GM23338 (cell line): ENCODE data around the gene ZBTB45. TPM values are rescaled to one million over a fixed set of nuclear protein-coding genes. Genes with fewer than 3 reads are reported as not detected.

ENCODE experiments used
- ATAC-seq: fragments of 200-7000 bp; cut with Tn5 transposase; 3 replicates; pipeline ENCODE4 v1.9.1; 2020
- DNase-seq: peaks from one replicate; pipeline ENCODE4 v3.0.0-alpha.2; 2015; ENCODE audit warnings: low spot score
- H2AFZ ChIP-seq: fragments of 200-600 bp; sonication (generic); 2 replicates; pipeline ENCODE4 v1.8.0; 2016; ENCODE audit warnings: antibody characterized with exemption, mild to moderate bottlenecking, moderate library complexity
- H3F3A ChIP-seq: fragments of 200-600 bp; sonication (generic); replicated peaks from 2 replicates; pipeline ENCODE4 v1.8.0; 2017; ENCODE audit warnings: antibody characterized with exemption, mixed run types, low read depth
- H3K27ac ChIP-seq: fragments of 200-600 bp; sonication (generic); 2 replicates; pipeline ENCODE4 v1.6.1; 2016; ENCODE audit warnings: low read depth
- H3K27me3 ChIP-seq: fragments of 200-600 bp; sonication (generic); 2 replicates; pipeline ENCODE4 v1.8.0; 2016; ENCODE audit warnings: mild to moderate bottlenecking, mixed run types, moderate library complexity; ENCODE audit not compliant: insufficient read depth
- H3K36me3 ChIP-seq: fragments of 200-600 bp; sonication (generic); 2 replicates; pipeline ENCODE4 v1.8.0; 2016; ENCODE audit warnings: mild to moderate bottlenecking; ENCODE audit not compliant: insufficient read depth
- H3K4me1 ChIP-seq: fragments of 200-600 bp; sonication (generic); 2 replicates; pipeline ENCODE4 v1.8.0; 2016; ENCODE audit warnings: mild to moderate bottlenecking, moderate library complexity; ENCODE audit not compliant: insufficient read depth
- H3K4me2 ChIP-seq: fragments of 200-600 bp; sonication (generic); 2 replicates; pipeline ENCODE4 v1.7.1; 2017; ENCODE audit warnings: mixed run types
- H3K4me3 ChIP-seq: fragments of 200-600 bp; sonication (generic); 2 replicates; pipeline ENCODE4 v1.6.1; 2016; ENCODE audit warnings: mixed run types
- H3K79me2 ChIP-seq: fragments of 200-600 bp; sonication (generic); replicated peaks from 2 replicates; pipeline ENCODE4 v1.8.0; 2017; ENCODE audit warnings: mild to moderate bottlenecking; ENCODE audit not compliant: insufficient read depth
- H3K9me2 ChIP-seq: fragments of 200-600 bp; sonication (generic); 2 replicates; pipeline ENCODE4 v1.8.0; 2017; ENCODE audit not compliant: insufficient read depth
- H4K20me1 ChIP-seq: fragments of 200-600 bp; sonication (generic); replicated peaks from 2 replicates; pipeline ENCODE4 v1.8.0; 2017; ENCODE audit warnings: mild to moderate bottlenecking; ENCODE audit not compliant: insufficient read depth
- H3K27ac Mint-ChIP-seq: 2 replicates; pipeline ENCODE4 v1.8.0; 2020; ENCODE audit warnings: inconsistent platforms, mild to moderate bottlenecking, moderate library complexity, mixed read lengths
- H3K27me3 Mint-ChIP-seq: 3 replicates; pipeline ENCODE4 v1.8.0; 2022; ENCODE audit warnings: low read depth, mild to moderate bottlenecking, moderate library complexity, mixed read lengths, inconsistent platforms; ENCODE audit not compliant: insufficient read depth, poor library complexity
- H3K36me3 Mint-ChIP-seq: 3 replicates; pipeline ENCODE4 v1.8.0; 2021; ENCODE audit warnings: low read depth, mild to moderate bottlenecking, inconsistent platforms, moderate library complexity, mixed read lengths
- H3K4me1 Mint-ChIP-seq: 3 replicates; pipeline ENCODE4 v1.8.0; 2020; ENCODE audit warnings: mild to moderate bottlenecking, inconsistent platforms, mixed read lengths
- H3K4me3 Mint-ChIP-seq: 3 replicates; pipeline ENCODE4 v1.8.0; 2021; ENCODE audit warnings: moderate library complexity, mild to moderate bottlenecking, inconsistent platforms, mixed read lengths
- H3K9me3 Mint-ChIP-seq: 3 replicates; pipeline ENCODE4 v1.8.0; 2020; ENCODE audit warnings: moderate library complexity, mild to moderate bottlenecking, inconsistent platforms, mixed read lengths
- CREB1 ChIP-seq: fragments of 250-450 bp; sonication (Bioruptor Pico); IDR thresholded peaks from 2 replicates; pipeline ENCODE4 v1.5.0; 2020; ENCODE audit warnings: low read depth, mild to moderate bottlenecking, moderate library complexity
- POLR2AphosphoS5 ChIP-seq: IDR thresholded peaks from 2 replicates; pipeline ENCODE4 v1.6.1; 2016; ENCODE audit warnings: antibody characterized with exemption, low read depth
- ZNF331 ChIP-seq: fragments of 250-450 bp; sonication (Bioruptor Pico); IDR thresholded peaks from 2 replicates; pipeline ENCODE4 v1.5.0; 2020; ENCODE audit warnings: low read depth, mild to moderate bottlenecking, moderate library complexity
- polyA plus RNA-seq: library from polyadenylated mRNA; unstranded; fragments of >200 nt; fragmentation: Nextera tagmentation; extraction: Ambion mirVana; gene quantifications from 2 replicates; pipeline ENCODE4 v1.2.1, GENCODE V29; 2016
- total RNA-seq: library from RNA; depleted of rRNA; stranded (reverse); fragments of >200 nt; shearing (Covaris generic); gene quantifications from 2 replicates; pipeline ENCODE4 v1.2.3, GENCODE V29; 2014
- TF ChIP-seq, protein P1 (sequence below): IDR thresholded peaks from one replicate; pipeline ENCODE4 v1.6.1; 2018; ENCODE audit warnings: antibody characterized with exemption; ENCODE audit not compliant: unreplicated experiment
- TF ChIP-seq, protein P2 (sequence below): fragments of 250-450 bp; sonication (Bioruptor Pico); IDR thresholded peaks from 2 replicates; pipeline ENCODE4 v1.5.0; 2020; ENCODE audit warnings: mild to moderate bottlenecking, moderate library complexity
- TF ChIP-seq, protein P3 (sequence below): IDR thresholded peaks from 2 replicates; pipeline ENCODE4 v1.6.1; 2016; ENCODE audit warnings: antibody characterized with exemption
- TF ChIP-seq, protein P4 (sequence below), 2 experiments: fragments of 200-600 bp in 1 of 2; sonication (generic) in 1 of 2; conservative IDR thresholded peaks; 2 replicates each; pipeline versions ENCODE4 v1.5.1 to v1.6.1; 2016 to 2017; ENCODE audit warnings: antibody characterized with exemption in 2 of 2, low read depth in 2 of 2, mild to moderate bottlenecking in 2 of 2, moderate library complexity in 1 of 2

ZBTB45 gene
- total and polyA plus RNA-seq, 2 experiments from 2014 or later, result 9.5 to 10.4 TPM

DNA sequence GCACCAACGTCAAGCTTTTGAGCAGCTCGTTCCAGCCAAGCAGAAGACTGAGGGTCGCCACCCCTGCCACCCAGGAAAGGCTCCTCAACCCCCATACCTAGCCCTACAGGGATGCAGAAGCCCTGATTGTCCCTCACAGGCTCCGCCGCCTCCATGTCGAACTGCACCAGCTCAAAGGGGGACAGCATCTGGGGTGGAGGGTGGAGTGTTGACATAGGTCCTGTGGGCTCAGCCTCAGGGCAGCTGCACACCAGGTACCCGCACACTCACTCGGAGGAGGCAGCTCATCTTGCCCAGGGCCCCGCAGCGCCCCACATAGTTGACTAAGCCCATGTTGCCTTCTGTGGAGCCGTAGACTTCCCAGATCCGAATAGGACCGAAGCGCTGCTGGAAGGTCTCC lies 19.4 kb downstream of the ZBTB45 start:
- no peak for DNase-seq
- no peaks in the 10 kb centered on the region for H3K36me3 ChIP-seq
- H3K27ac Mint-ChIP-seq, result peak overlapping the region; percentile 41; the same call in 1 of the 2 replicates
- no peaks in the 10 kb centered on the region for H3K36me3 Mint-ChIP-seq
- peaks cover 17% of the 10 kb centered on the region for H3K4me1 Mint-ChIP-seq
- peaks cover 12% of the 10 kb centered on the region for H3F3A ChIP-seq
- no peak overlapping the region for H2AFZ ChIP-seq
- H3K4me3 ChIP-seq, result peak overlapping the region; percentile 82
- TF ChIP-seq, protein P1, sequence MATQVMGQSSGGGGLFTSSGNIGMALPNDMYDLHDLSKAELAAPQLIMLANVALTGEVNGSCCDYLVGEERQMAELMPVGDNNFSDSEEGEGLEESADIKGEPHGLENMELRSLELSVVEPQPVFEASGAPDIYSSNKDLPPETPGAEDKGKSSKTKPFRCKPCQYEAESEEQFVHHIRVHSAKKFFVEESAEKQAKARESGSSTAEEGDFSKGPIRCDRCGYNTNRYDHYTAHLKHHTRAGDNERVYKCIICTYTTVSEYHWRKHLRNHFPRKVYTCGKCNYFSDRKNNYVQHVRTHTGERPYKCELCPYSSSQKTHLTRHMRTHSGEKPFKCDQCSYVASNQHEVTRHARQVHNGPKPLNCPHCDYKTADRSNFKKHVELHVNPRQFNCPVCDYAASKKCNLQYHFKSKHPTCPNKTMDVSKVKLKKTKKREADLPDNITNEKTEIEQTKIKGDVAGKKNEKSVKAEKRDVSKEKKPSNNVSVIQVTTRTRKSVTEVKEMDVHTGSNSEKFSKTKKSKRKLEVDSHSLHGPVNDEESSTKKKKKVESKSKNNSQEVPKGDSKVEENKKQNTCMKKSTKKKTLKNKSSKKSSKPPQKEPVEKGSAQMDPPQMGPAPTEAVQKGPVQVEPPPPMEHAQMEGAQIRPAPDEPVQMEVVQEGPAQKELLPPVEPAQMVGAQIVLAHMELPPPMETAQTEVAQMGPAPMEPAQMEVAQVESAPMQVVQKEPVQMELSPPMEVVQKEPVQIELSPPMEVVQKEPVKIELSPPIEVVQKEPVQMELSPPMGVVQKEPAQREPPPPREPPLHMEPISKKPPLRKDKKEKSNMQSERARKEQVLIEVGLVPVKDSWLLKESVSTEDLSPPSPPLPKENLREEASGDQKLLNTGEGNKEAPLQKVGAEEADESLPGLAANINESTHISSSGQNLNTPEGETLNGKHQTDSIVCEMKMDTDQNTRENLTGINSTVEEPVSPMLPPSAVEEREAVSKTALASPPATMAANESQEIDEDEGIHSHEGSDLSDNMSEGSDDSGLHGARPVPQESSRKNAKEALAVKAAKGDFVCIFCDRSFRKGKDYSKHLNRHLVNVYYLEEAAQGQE, result no peak
- TF ChIP-seq CREB1, result no peak
- no peaks in the 10 kb centered on the region for H3K27me3 ChIP-seq
- H3K79me2 ChIP-seq, result 0 out of 2 replicates have a peak, but pooled peaks cover 4% of the 10 kb centered on the region
- peak overlapping the region; percentile 89 for H3K4me2 ChIP-seq
- no peak for ATAC-seq
- no peaks in the 10 kb centered on the region; the same call in 2 of the 3 replicates for H3K9me3 Mint-ChIP-seq
- H3K9me2 ChIP-seq, result no peaks in the 10 kb centered on the region
- no peak overlapping the region for H3K27ac ChIP-seq
- no peaks in the 10 kb centered on the region for H3K4me1 ChIP-seq
- no peaks in the 10 kb centered on the region for H4K20me1 ChIP-seq
- peak overlapping the region; percentile 81 for H3K4me3 Mint-ChIP-seq
- peaks cover 9% of the 10 kb centered on the region for H3K27me3 Mint-ChIP-seq

DNA sequence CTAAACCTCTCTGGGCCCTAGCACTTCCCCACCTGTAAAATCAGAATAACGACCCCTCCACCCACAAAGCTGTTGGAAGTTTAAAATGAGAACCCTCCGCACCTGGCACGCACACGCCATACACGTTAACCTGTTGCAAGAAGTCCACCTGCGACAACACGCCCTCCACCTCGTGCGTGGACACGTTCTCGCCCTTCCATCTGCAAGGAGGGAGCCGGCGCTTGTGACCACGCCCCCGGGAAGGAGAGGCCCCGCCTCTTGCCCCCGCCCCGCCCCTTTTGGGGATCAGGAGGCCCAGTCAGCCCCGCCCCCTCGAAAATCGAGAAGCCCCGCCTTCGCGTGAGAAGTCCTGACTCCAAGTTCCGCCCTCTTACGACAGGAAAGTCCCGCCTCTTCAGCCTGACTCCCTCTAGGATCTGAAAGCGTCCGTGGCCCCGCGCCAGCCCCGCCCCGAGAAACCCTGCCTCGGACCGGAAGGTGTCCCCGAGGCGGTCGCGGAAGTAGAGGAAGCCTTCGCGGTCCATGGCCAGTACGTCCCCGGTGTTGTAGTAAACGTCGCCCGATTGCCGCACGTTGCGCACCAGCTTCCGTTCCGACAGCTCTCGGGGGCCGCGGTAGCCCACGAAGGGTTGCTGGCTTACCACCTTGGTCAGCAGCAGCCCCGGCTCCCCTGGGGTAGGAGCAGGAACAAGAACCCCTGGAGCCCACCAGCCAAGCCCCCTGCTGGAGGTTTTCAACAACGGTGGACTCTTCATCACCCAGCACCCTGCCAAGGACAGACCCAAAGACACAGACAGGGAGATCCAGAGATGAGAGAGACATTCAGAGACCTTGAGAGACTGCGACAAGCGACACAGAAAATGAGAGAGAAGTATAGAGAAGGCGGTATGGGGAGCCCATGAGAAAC lies 20.3 kb downstream of the ZBTB45 start:
- Mint-ChIP-seq H3K27me3 (peaks cover 7% of the 10 kb centered on the region), H3K4me1 (peaks cover 17% of the 10 kb centered on the region), H3K4me3 (peak overlapping the region; percentile 81), H3K36me3 (no peaks in the 10 kb centered on the region), H3K9me3 (no peaks in the 10 kb centered on the region; the same call in 2 of the 3 replicates), H3K27ac (peak overlapping the region; percentile 41)
- Histone ChIP-seq H3K79me2 (0 out of 2 replicates have a peak, but pooled peaks cover 4% of the 10 kb centered on the region), H3K27me3 (no peaks in the 10 kb centered on the region), H3K4me3 (peak overlapping the region; percentile 82), H2AFZ (peak overlapping the region; percentile 100), H3K27ac (peak overlapping the region; percentile 75), H3K36me3 (no peaks in the 10 kb centered on the region), H3K4me1 (no peaks in the 10 kb centered on the region), H3K4me2 (peak overlapping the region; percentile 95), H3K9me2 (no peaks in the 10 kb centered on the region), H3F3A (peaks cover 12% of the 10 kb centered on the region), H4K20me1 (no peaks in the 10 kb centered on the region)
- ATAC-seq (peak; percentile 99), DNase-seq (peak; percentile 100)
- TF ChIP-seq, protein P2, sequence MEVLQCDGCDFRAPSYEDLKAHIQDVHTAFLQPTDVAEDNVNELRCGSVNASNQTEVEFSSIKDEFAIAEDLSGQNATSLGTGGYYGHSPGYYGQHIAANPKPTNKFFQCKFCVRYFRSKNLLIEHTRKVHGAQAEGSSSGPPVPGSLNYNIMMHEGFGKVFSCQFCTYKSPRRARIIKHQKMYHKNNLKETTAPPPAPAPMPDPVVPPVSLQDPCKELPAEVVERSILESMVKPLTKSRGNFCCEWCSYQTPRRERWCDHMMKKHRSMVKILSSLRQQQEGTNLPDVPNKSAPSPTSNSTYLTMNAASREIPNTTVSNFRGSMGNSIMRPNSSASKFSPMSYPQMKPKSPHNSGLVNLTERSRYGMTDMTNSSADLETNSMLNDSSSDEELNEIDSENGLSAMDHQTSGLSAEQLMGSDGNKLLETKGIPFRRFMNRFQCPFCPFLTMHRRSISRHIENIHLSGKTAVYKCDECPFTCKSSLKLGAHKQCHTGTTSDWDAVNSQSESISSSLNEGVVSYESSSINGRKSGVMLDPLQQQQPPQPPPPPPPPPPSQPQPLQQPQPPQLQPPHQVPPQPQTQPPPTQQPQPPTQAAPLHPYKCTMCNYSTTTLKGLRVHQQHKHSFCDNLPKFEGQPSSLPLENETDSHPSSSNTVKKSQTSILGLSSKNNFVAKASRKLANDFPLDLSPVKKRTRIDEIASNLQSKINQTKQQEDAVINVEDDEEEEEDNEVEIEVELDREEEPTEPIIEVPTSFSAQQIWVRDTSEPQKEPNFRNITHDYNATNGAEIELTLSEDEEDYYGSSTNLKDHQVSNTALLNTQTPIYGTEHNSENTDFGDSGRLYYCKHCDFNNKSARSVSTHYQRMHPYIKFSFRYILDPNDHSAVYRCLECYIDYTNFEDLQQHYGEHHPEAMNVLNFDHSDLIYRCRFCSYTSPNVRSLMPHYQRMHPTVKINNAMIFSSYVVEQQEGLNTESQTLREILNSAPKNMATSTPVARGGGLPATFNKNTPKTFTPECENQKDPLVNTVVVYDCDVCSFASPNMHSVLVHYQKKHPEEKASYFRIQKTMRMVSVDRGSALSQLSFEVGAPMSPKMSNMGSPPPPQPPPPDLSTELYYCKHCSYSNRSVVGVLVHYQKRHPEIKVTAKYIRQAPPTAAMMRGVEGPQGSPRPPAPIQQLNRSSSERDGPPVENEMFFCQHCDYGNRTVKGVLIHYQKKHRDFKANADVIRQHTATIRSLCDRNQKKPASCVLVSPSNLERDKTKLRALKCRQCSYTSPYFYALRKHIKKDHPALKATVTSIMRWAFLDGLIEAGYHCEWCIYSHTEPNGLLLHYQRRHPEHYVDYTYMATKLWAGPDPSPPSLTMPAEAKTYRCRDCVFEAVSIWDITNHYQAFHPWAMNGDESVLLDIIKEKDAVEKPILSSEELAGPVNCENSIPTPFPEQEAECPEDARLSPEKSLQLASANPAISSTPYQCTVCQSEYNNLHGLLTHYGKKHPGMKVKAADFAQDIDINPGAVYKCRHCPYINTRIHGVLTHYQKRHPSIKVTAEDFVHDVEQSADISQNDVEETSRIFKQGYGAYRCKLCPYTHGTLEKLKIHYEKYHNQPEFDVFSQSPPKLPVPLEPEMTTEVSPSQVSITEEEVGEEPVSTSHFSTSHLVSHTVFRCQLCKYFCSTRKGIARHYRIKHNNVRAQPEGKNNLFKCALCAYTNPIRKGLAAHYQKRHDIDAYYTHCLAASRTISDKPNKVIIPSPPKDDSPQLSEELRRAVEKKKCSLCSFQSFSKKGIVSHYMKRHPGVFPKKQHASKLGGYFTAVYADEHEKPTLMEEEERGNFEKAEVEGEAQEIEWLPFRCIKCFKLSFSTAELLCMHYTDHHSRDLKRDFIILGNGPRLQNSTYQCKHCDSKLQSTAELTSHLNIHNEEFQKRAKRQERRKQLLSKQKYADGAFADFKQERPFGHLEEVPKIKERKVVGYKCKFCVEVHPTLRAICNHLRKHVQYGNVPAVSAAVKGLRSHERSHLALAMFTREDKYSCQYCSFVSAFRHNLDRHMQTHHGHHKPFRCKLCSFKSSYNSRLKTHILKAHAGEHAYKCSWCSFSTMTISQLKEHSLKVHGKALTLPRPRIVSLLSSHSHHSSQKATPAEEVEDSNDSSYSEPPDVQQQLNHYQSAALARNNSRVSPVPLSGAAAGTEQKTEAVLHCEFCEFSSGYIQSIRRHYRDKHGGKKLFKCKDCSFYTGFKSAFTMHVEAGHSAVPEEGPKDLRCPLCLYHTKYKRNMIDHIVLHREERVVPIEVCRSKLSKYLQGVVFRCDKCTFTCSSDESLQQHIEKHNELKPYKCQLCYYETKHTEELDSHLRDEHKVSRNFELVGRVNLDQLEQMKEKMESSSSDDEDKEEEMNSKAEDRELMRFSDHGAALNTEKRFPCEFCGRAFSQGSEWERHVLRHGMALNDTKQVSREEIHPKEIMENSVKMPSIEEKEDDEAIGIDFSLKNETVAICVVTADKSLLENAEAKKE (CRISPR knock-in tag), result no peak
- TF ChIP-seq ZNF331 (no peak), POLR2AphosphoS5 (peak; percentile 79)
- TF ChIP-seq, protein P3, sequence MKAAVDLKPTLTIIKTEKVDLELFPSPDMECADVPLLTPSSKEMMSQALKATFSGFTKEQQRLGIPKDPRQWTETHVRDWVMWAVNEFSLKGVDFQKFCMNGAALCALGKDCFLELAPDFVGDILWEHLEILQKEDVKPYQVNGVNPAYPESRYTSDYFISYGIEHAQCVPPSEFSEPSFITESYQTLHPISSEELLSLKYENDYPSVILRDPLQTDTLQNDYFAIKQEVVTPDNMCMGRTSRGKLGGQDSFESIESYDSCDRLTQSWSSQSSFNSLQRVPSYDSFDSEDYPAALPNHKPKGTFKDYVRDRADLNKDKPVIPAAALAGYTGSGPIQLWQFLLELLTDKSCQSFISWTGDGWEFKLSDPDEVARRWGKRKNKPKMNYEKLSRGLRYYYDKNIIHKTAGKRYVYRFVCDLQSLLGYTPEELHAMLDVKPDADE, result peak; percentile 91
- TF ChIP-seq, protein P4, sequence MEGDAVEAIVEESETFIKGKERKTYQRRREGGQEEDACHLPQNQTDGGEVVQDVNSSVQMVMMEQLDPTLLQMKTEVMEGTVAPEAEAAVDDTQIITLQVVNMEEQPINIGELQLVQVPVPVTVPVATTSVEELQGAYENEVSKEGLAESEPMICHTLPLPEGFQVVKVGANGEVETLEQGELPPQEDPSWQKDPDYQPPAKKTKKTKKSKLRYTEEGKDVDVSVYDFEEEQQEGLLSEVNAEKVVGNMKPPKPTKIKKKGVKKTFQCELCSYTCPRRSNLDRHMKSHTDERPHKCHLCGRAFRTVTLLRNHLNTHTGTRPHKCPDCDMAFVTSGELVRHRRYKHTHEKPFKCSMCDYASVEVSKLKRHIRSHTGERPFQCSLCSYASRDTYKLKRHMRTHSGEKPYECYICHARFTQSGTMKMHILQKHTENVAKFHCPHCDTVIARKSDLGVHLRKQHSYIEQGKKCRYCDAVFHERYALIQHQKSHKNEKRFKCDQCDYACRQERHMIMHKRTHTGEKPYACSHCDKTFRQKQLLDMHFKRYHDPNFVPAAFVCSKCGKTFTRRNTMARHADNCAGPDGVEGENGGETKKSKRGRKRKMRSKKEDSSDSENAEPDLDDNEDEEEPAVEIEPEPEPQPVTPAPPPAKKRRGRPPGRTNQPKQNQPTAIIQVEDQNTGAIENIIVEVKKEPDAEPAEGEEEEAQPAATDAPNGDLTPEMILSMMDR (conservative IDR thresholded peaks at IDR 0.05; ENCODE audit: low read depth in 2 of 2), result peak; percentile 17 to 41
